ENCODE results near the gene TMC5. TPM values are rescaled to one million over a fixed set of nuclear protein-coding genes. Genes with fewer than 3 reads are reported as not detected.

The TMC5 gene
- polyA plus RNA-seq, 1 donor from 2014 or later, result not detected

GRCh38 chr16:19430345-19430744 lies 12.7 kb downstream of the TMC5 start:
- TF ChIP-seq EZH2 (IDR thresholded peaks at IDR 0.05; ENCODE audit: borderline replicate concordance, insufficient read depth, low read length, poor library complexity, severe bottlenecking) (no peak), POLR2AphosphoS5 (IDR thresholded peaks at IDR 0.05) (no peak), TAF1 (IDR thresholded peaks at IDR 0.05; ENCODE audit: low read depth) (no peak), EP300 (conservative IDR thresholded peaks at IDR 0.05; ENCODE audit: poor library complexity, severe bottlenecking) (no peak)
- TF ChIP-seq, protein P1, sequence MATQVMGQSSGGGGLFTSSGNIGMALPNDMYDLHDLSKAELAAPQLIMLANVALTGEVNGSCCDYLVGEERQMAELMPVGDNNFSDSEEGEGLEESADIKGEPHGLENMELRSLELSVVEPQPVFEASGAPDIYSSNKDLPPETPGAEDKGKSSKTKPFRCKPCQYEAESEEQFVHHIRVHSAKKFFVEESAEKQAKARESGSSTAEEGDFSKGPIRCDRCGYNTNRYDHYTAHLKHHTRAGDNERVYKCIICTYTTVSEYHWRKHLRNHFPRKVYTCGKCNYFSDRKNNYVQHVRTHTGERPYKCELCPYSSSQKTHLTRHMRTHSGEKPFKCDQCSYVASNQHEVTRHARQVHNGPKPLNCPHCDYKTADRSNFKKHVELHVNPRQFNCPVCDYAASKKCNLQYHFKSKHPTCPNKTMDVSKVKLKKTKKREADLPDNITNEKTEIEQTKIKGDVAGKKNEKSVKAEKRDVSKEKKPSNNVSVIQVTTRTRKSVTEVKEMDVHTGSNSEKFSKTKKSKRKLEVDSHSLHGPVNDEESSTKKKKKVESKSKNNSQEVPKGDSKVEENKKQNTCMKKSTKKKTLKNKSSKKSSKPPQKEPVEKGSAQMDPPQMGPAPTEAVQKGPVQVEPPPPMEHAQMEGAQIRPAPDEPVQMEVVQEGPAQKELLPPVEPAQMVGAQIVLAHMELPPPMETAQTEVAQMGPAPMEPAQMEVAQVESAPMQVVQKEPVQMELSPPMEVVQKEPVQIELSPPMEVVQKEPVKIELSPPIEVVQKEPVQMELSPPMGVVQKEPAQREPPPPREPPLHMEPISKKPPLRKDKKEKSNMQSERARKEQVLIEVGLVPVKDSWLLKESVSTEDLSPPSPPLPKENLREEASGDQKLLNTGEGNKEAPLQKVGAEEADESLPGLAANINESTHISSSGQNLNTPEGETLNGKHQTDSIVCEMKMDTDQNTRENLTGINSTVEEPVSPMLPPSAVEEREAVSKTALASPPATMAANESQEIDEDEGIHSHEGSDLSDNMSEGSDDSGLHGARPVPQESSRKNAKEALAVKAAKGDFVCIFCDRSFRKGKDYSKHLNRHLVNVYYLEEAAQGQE (IDR thresholded peaks at IDR 0.05; ENCODE audit: borderline replicate concordance), result no peak
- no peaks in the 10 kb centered on the region for H3K79me2 ChIP-seq (replicated peaks; ENCODE audit: insufficient read depth, low read length)
- H3K27me3 ChIP-seq (ENCODE audit: insufficient read depth, low read depth, low read length), result no peaks in the 10 kb centered on the region
- H4K20me1 ChIP-seq (ENCODE audit: insufficient read depth), result no peaks in the 10 kb centered on the region
- H3K4me3 ChIP-seq (ENCODE audit: low read length), result no peak overlapping the region
- no peak overlapping the region for H3K4me2 ChIP-seq (ENCODE audit: low read length)
- no peaks in the 10 kb centered on the region for H3K9me3 ChIP-seq (ENCODE audit: low read length)
- H3K27ac ChIP-seq (ENCODE audit: low read length), result no peak overlapping the region
- no peaks in the 10 kb centered on the region for H3K9me2 ChIP-seq (ENCODE audit: insufficient read depth, low read length)
- no peaks in the 10 kb centered on the region for H3K36me3 ChIP-seq (ENCODE audit: insufficient read depth, low read length)
- H3K9ac ChIP-seq (ENCODE audit: low read length), result no peak overlapping the region
- no peak overlapping the region for H2AFZ ChIP-seq (ENCODE audit: low read depth, low read length)
- H3F3A ChIP-seq (ENCODE audit: insufficient read depth, low read length, poor library complexity, severe bottlenecking), result no peaks in the 10 kb centered on the region

DNA sequence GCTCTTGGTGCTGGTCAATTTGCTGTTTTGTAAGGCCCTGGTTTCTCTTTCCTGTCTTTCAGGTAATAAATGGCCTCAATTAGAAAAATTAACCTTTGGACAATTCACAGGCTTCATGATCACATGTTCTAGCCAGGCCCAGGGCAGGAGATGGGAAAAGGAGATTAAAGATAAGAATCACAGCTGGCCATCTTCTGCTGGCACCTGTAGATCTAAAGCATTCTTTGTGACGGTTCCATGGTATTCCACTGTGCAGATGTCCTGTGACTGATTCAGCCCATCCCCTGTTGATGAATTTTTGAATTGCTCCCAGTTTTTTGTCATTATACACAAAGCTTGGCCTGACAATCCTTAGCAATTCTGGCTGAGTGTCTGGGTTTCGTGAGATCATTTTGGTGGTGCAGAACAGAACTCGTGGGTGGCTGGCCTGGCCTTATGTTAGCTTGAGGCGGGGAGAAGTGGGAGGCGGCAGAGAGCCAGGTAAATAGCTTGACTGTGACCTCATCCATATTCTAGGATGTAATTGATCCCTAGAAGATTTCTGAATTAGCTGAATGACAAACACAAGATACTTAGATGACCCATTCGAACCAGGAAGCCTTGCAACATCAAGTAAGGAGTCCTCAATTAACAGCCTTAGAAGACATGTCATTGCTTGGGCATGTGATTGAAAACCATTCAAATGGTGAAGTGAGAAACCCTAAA lies 14.1 kb downstream of the TMC5 start:
- Histone ChIP-seq H3K4me3 (ENCODE audit: low read length) (no peak overlapping the region), H3K9me2 (ENCODE audit: insufficient read depth, low read length) (no peaks in the 10 kb centered on the region), H3K79me2 (replicated peaks; ENCODE audit: insufficient read depth, low read length) (no peaks in the 10 kb centered on the region), H3K27me3 (ENCODE audit: insufficient read depth, low read depth, low read length) (no peaks in the 10 kb centered on the region), H3K36me3 (ENCODE audit: insufficient read depth, low read length) (no peaks in the 10 kb centered on the region), H3K4me2 (ENCODE audit: low read length) (no peak overlapping the region), H4K20me1 (ENCODE audit: insufficient read depth) (no peaks in the 10 kb centered on the region), H3K9me3 (ENCODE audit: low read length) (no peaks in the 10 kb centered on the region), H3K27ac (ENCODE audit: low read length) (no peak overlapping the region), H2AFZ (ENCODE audit: low read depth, low read length) (no peak overlapping the region), H3F3A (ENCODE audit: insufficient read depth, low read length, poor library complexity, severe bottlenecking) (no peaks in the 10 kb centered on the region), H3K9ac (ENCODE audit: low read length) (no peak overlapping the region)
- TF ChIP-seq, protein P1 (IDR thresholded peaks at IDR 0.05; ENCODE audit: borderline replicate concordance), result no peak
- no peak for TF ChIP-seq EZH2 (IDR thresholded peaks at IDR 0.05; ENCODE audit: borderline replicate concordance, insufficient read depth, low read length, poor library complexity, severe bottlenecking)
- TF ChIP-seq TAF1 (IDR thresholded peaks at IDR 0.05; ENCODE audit: low read depth), result no peak
- TF ChIP-seq, protein P2, sequence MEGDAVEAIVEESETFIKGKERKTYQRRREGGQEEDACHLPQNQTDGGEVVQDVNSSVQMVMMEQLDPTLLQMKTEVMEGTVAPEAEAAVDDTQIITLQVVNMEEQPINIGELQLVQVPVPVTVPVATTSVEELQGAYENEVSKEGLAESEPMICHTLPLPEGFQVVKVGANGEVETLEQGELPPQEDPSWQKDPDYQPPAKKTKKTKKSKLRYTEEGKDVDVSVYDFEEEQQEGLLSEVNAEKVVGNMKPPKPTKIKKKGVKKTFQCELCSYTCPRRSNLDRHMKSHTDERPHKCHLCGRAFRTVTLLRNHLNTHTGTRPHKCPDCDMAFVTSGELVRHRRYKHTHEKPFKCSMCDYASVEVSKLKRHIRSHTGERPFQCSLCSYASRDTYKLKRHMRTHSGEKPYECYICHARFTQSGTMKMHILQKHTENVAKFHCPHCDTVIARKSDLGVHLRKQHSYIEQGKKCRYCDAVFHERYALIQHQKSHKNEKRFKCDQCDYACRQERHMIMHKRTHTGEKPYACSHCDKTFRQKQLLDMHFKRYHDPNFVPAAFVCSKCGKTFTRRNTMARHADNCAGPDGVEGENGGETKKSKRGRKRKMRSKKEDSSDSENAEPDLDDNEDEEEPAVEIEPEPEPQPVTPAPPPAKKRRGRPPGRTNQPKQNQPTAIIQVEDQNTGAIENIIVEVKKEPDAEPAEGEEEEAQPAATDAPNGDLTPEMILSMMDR (IDR thresholded peaks at IDR 0.05; ENCODE audit: poor library complexity, severe bottlenecking), result no peak
- TF ChIP-seq MXI1 (conservative IDR thresholded peaks at IDR 0.05; ENCODE audit: poor library complexity, severe bottlenecking), result no peak
- TF ChIP-seq RAD21 (conservative IDR thresholded peaks at IDR 0.05), result no peak
- no peak for TF ChIP-seq EP300 (conservative IDR thresholded peaks at IDR 0.05; ENCODE audit: poor library complexity, severe bottlenecking)
- TF ChIP-seq POLR2AphosphoS5 (IDR thresholded peaks at IDR 0.05), result no peak
